Thymus (tissue), 11 donors: ENCODE measurements around the gene SHROOM2. TPM values are rescaled to one million over a fixed set of nuclear protein-coding genes. Genes with fewer than 3 reads are reported as not detected.

ENCODE experiments used
- DNase-seq, 9 donors: peaks; one replicate each; pipeline ENCODE4 v3.0.0-alpha.2; 2013; ENCODE audit warnings: low spot score in 9 of 9, low read depth in 6 of 9, missing footprints in 1 of 9
- H3K27ac ChIP-seq, 2 donors: one replicate each; pipeline ENCODE4 v1.5.1; 2013; ENCODE audit warnings: control low read depth in 1 of 2, low read depth in 1 of 2, low read length in 1 of 2, mild to moderate bottlenecking in 1 of 2, moderate library complexity in 1 of 2
- H3K27me3 ChIP-seq, 2 donors: one replicate each; pipeline ENCODE4 v1.5.1; 2013; ENCODE audit warnings: low read length in 1 of 2; ENCODE audit not compliant: control insufficient read depth in 2 of 2, insufficient read depth in 1 of 2
- H3K36me3 ChIP-seq, 2 donors: one replicate each; pipeline ENCODE4 v1.5.1; 2013; ENCODE audit warnings: low read length in 1 of 2, mild to moderate bottlenecking in 1 of 2, moderate library complexity in 1 of 2; ENCODE audit not compliant: control insufficient read depth in 2 of 2, insufficient read depth in 2 of 2
- H3K4me1 ChIP-seq, 2 donors: one replicate each; pipeline ENCODE4 v1.5.1; 2013; ENCODE audit warnings: low read length in 2 of 2; ENCODE audit not compliant: control insufficient read depth in 2 of 2, insufficient read depth in 2 of 2
- H3K4me3 ChIP-seq, 2 donors: one replicate each; pipeline ENCODE4 v1.5.1; 2013; ENCODE audit warnings: low read length in 2 of 2, control low read depth in 1 of 2, mild to moderate bottlenecking in 1 of 2
- H3K9me3 ChIP-seq, 2 donors: one replicate each; pipeline ENCODE4 v1.5.1; 2013; ENCODE audit warnings: low read length in 1 of 2, mild to moderate bottlenecking in 1 of 2; ENCODE audit not compliant: control insufficient read depth in 2 of 2, insufficient read depth in 1 of 2
- WGBS: extraction: QIAGEN DNeasy Blood & Tissue Kit; methylation state at CpG from one replicate; pipeline ENCODE4 v1.1.7; 2013; 5-methylcytosine and 5-hydroxymethylcytosine counted together
- polyA plus RNA-seq: library from polyadenylated mRNA; stranded (reverse); fragments of 200-250 nt; gene quantifications from one replicate; pipeline ENCODE4 v1.2.3, GENCODE V29; 2013
- total RNA-seq: library from RNA; stranded (reverse); fragments of 120-200 nt; gene quantifications from one replicate; pipeline ENCODE4 v1.2.4, GENCODE V29; 2013
- donor health status: healthy.

SHROOM2 gene
- total and polyA plus RNA-seq, 2 donors: 2.3 to 4.6 TPM

DNA sequence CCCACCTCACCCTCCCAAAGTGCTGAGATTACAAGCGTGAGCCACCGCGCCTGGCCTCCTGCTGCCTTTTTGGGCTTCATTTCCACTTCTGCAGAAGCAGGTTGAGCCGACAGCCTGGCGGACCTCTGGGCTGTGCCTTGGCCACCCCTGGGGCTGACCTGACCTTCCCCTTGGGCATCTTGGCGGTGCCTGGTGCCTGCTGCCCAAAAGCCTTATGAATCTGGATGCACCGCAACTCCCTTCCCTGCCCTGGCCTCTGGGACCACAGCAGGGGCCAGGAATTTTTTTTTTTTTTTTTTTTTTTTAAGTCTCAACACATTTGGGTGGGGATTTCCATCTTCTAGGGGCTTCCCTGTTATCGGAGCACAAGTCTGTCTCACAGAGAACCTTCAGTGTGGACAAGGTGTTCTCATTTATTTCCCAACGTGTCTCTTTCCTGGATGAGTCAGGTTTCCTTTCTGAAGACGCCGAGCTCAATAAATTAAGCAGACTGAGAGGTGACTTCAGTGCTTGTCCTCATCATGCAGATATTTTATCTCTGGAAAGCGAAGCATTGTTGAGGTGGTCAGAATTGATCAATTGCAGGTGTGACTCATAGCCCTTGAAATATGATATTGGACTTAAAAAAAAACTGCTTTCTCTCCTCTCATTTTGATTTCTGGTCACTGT lies 79.7 kb downstream of the SHROOM2 start:
- no peaks in the 10 kb centered on the region for H3K36me3 ChIP-seq
- no peak overlapping the region for H3K4me3 ChIP-seq
- peak overlapping the region in 1 of 2 donors; percentile 49 for H3K27ac ChIP-seq
- no peak for DNase-seq
- H3K4me1 ChIP-seq: peaks cover 0 to 6% of the 10 kb centered on the region in 2 donors
- peaks cover 0 to 23% of the 10 kb centered on the region in 2 donors for H3K27me3 ChIP-seq
- WGBS: 81% methylated on average over 12 of the region's 12 CpGs
- H3K9me3 ChIP-seq: no peaks in the 10 kb centered on the region

- Histone ChIP-seq H3K4me1 (peaks cover 0 to 6% of the 10 kb centered on the region in 2 donors), H3K27me3 (peaks cover 0 to 23% of the 10 kb centered on the region in 2 donors), H3K36me3 (no peaks in the 10 kb centered on the region), H3K4me3 (no peak overlapping the region), H3K9me3 (no peaks in the 10 kb centered on the region), H3K27ac (peak overlapping the region; percentile 32 to 49)
- 57% methylated on average over 13 of the region's 13 CpGs for WGBS
- DNase-seq: no peak
These were observed 80.4 kb downstream of the SHROOM2 start for GRCh38 chrX:9866633-9867032.

DNA sequence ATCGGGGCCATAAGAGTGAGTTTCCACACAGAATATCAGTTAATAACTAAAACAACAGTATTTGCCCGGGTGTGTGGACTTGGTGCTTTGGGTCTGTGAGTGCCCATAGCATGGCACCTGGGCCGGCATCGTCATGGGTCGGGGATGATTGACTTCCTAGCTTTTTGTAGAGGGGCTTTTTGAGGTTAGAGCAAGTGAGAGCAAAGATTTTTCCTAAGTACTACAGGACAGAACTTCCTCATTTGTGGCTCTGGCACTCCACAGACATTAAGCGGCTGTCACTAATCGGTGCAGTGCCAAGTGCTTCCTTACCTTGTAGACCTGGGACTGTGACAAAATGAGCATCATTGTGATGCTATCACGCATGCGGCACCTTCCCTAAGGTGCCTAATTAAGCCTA lies 81.0 kb downstream of the SHROOM2 start:
- Histone ChIP-seq H3K27me3 (peaks cover 0 to 23% of the 10 kb centered on the region in 2 donors), H3K9me3 (no peaks in the 10 kb centered on the region), H3K27ac (peak overlapping the region in 1 of 2 donors; percentile 5), H3K4me1 (peaks cover 0 to 6% of the 10 kb centered on the region in 2 donors), H3K4me3 (no peak overlapping the region), H3K36me3 (no peaks in the 10 kb centered on the region)
- 9% methylated on average over 9 of the region's 9 CpGs for WGBS
- no peak for DNase-seq

- no peaks in the 10 kb centered on the region for H3K9me3 ChIP-seq
- no peaks in the 10 kb centered on the region for H3K36me3 ChIP-seq
- H3K4me3 ChIP-seq: no peak overlapping the region
- 59% methylated on average over 4 of the region's 4 CpGs for WGBS
- peaks cover 0 to 6% of the 10 kb centered on the region in 2 donors for H3K4me1 ChIP-seq
- no peak overlapping the region for H3K27ac ChIP-seq
- DNase-seq: no peak
- peaks cover 0 to 23% of the 10 kb centered on the region in 2 donors for H3K27me3 ChIP-seq
These were observed 81.5 kb downstream of the SHROOM2 start for GRCh38 chrX:9867753-9868152.

DNA sequence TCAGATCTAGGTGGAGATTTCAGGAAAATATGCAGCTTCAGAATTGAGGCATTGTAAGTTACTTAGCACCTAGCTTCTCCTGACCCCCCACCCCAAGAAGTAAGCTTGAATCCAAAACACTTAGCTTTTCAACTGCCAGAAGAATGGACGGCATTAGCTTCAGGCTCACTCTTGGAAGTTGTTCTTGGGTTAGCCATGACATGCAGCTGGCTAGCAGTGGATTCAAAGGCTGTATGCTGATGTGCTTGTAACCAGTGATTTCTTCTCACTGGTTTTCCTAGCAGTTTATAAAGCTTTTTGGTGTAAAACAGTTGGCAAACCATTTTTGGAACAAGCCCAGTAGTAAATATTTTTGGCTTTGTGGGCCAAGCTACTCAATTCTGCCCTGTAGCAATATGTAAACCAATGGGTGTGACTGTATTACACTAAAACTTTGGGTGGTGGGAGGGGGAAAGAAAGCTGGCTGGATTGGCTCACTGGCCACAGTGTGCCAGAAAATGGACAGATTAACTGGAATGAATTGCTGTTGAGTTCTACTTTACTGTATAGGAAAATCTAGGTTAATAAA lies 85.6 kb downstream of the SHROOM2 start:
- no peak for DNase-seq
- WGBS: 93% methylated on average over 1 of the region's 1 CpG
- Histone ChIP-seq H3K27ac (no peak overlapping the region), H3K9me3 (no peaks in the 10 kb centered on the region), H3K27me3 (peaks cover 0 to 17% of the 10 kb centered on the region in 2 donors), H3K36me3 (no peaks in the 10 kb centered on the region), H3K4me3 (no peak overlapping the region), H3K4me1 (peaks cover 0 to 14% of the 10 kb centered on the region in 2 donors)

GRCh38 chrX:9873360-9873759 lies 87.1 kb downstream of the SHROOM2 start:
- Histone ChIP-seq H3K4me3 (no peak overlapping the region), H3K27me3 (peaks cover 0 to 12% of the 10 kb centered on the region in 2 donors), H3K9me3 (no peaks in the 10 kb centered on the region), H3K4me1 (peaks cover 0 to 20% of the 10 kb centered on the region in 2 donors), H3K27ac (no peak overlapping the region), H3K36me3 (no peaks in the 10 kb centered on the region)
- no peak for DNase-seq
- WGBS: 96% methylated on average over 12 of the region's 12 CpGs

- no peaks in the 10 kb centered on the region for H3K36me3 ChIP-seq
- H3K4me3 ChIP-seq: no peak overlapping the region
- DNase-seq: peak in 7 of 9 donors; percentile 18 to 62 (median 29)
- peaks cover 0 to 20% of the 10 kb centered on the region in 2 donors for H3K4me1 ChIP-seq
- no peaks in the 10 kb centered on the region for H3K9me3 ChIP-seq
- H3K27me3 ChIP-seq: peaks cover 0 to 11% of the 10 kb centered on the region in 2 donors
- H3K27ac ChIP-seq: no peak overlapping the region
- 65% methylated on average over 9 of the region's 9 CpGs for WGBS
These were observed 87.7 kb downstream of the SHROOM2 start for GRCh38 chrX:9873952-9874351.

DNA sequence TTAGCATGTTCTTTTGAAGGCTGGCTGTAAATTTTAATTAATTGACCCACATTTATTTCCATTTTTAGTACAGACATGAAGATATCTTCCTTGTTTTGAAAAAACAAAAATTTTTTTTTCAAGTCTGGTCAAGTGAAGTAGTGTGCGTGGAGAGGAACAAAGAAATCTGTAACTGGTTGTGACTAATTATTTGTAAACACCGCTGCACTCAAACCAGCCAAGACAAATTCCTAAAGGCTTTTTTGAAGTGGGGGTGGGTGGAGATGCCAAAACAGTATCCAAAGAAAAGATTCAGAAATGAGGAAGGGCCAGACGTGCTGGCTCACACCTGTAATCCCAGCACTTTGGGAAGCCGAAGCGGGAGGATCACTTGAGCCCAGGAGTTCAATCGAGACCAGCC lies 88.3 kb downstream of the SHROOM2 start:
- no peak overlapping the region for H3K4me3 ChIP-seq
- WGBS: 87% methylated on average over 6 of the region's 6 CpGs
- no peak for DNase-seq
- peaks cover 0 to 11% of the 10 kb centered on the region in 2 donors for H3K27me3 ChIP-seq
- H3K27ac ChIP-seq: no peak overlapping the region
- peaks cover 0 to 20% of the 10 kb centered on the region in 2 donors for H3K4me1 ChIP-seq
- H3K36me3 ChIP-seq: no peaks in the 10 kb centered on the region
- no peaks in the 10 kb centered on the region for H3K9me3 ChIP-seq

DNA sequence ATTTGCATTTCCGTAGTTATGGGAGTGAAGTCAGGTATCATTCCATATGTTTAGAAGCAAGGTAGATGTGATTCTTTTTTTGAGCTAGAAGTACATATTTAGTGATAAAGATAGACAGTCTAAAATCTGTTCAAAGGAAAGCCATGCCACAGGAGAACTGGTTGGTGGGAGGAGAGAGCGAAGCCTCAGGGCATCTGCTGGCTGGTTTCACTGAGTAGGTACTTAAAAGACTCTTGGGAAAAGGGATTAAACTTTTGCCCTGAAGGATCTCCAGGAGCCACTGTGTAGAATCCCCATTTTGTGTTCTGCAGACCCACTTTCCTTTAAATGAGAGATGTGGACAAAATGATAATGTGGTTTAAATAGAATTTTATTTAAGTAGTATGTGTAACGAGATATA lies 89.6 kb downstream of the SHROOM2 start:
- no peaks in the 10 kb centered on the region for H3K36me3 ChIP-seq
- DNase-seq: no peak
- WGBS: 65% methylated on average over 3 of the region's 3 CpGs
- H3K27ac ChIP-seq: no peak overlapping the region
- H3K27me3 ChIP-seq: peaks cover 0 to 11% of the 10 kb centered on the region in 2 donors
- no peaks in the 10 kb centered on the region for H3K9me3 ChIP-seq
- H3K4me3 ChIP-seq: no peak overlapping the region
- peaks cover 0 to 20% of the 10 kb centered on the region in 2 donors for H3K4me1 ChIP-seq
